IMR-90 (cell line): Measurements from ENCODE around the gene SREK1.

Source experiments
- CEBPB ChIP-seq: IDR thresholded peaks from 2 replicates; pipeline ENCODE4 v1.6.1; 2012; ENCODE audit warnings: low read depth, low read length, improper control_type of control experiment
- CHD1 ChIP-seq: IDR thresholded peaks from 2 replicates; pipeline ENCODE4 v1.6.1; 2012; ENCODE audit warnings: low read depth, low read length, improper control_type of control experiment
- MAFK ChIP-seq: IDR thresholded peaks from 2 replicates; pipeline ENCODE4 v1.6.1; 2012; ENCODE audit warnings: low read depth, low read length, improper control_type of control experiment
- MXI1 ChIP-seq: IDR thresholded peaks from 2 replicates; pipeline ENCODE4 v1.6.1; 2012; ENCODE audit warnings: low read depth, mild to moderate bottlenecking, low read length, moderate library complexity, borderline replicate concordance
- POLR2A ChIP-seq: IDR thresholded peaks from 2 replicates; pipeline ENCODE4 v1.6.1; 2012; ENCODE audit warnings: mild to moderate bottlenecking, low read depth, low read length
- RAD21 ChIP-seq: IDR thresholded peaks from 2 replicates; pipeline ENCODE4 v1.6.1; 2012; ENCODE audit warnings: low read length, improper control_type of control experiment
- RCOR1 ChIP-seq: IDR thresholded peaks from 2 replicates; pipeline ENCODE4 v1.6.1; 2012; ENCODE audit warnings: mild to moderate bottlenecking, low read length, improper control_type of control experiment; ENCODE audit not compliant: insufficient replicate concordance
- SMC3 ChIP-seq: fragments of 150-350 bp; IDR thresholded peaks from 2 replicates; pipeline ENCODE4 v1.6.1; 2016; ENCODE audit warnings: low read depth, mild to moderate bottlenecking, antibody characterized with exemption, low read length, moderate library complexity
- TF ChIP-seq, protein P1 (sequence below): conservative IDR thresholded peaks from 2 replicates; pipeline ENCODE4 v1.5.1; 2012; ENCODE audit warnings: mild to moderate bottlenecking, low read depth, low read length, improper control_type of control experiment
- TF ChIP-seq, protein P2 (sequence below): fragments of 150-350 bp; IDR thresholded peaks from 2 replicates; pipeline ENCODE4 v1.6.1; 2017; ENCODE audit warnings: mild to moderate bottlenecking, antibody characterized with exemption, low read length, low read depth

DNA sequence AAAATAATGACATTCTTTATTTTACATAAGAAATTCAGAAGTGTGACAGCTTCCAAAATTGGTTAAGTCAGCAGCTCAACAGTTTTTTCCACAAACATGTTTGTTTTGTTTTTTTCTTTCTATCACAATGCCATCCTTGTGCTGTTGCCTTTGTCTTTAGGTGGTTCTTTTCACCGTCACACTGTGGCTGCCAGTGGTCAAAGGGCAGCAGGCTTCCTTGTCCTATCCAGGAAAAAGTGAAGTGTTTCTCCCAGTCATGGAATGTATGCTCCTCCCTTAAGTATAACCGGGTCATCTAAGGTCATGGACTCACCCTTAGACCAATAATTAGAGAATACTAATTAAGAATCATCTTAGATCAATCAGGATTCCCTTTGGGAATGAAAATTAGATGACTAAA, 87.4 kb downstream of the SREK1 start:
- TF ChIP-seq MAFK, result no peak
- no peak for TF ChIP-seq POLR2A
- TF ChIP-seq RCOR1, result no peak
- no peak for TF ChIP-seq RAD21
- TF ChIP-seq CEBPB, result no peak
- TF ChIP-seq, protein P1, sequence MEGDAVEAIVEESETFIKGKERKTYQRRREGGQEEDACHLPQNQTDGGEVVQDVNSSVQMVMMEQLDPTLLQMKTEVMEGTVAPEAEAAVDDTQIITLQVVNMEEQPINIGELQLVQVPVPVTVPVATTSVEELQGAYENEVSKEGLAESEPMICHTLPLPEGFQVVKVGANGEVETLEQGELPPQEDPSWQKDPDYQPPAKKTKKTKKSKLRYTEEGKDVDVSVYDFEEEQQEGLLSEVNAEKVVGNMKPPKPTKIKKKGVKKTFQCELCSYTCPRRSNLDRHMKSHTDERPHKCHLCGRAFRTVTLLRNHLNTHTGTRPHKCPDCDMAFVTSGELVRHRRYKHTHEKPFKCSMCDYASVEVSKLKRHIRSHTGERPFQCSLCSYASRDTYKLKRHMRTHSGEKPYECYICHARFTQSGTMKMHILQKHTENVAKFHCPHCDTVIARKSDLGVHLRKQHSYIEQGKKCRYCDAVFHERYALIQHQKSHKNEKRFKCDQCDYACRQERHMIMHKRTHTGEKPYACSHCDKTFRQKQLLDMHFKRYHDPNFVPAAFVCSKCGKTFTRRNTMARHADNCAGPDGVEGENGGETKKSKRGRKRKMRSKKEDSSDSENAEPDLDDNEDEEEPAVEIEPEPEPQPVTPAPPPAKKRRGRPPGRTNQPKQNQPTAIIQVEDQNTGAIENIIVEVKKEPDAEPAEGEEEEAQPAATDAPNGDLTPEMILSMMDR, result no peak
- TF ChIP-seq, protein P2, sequence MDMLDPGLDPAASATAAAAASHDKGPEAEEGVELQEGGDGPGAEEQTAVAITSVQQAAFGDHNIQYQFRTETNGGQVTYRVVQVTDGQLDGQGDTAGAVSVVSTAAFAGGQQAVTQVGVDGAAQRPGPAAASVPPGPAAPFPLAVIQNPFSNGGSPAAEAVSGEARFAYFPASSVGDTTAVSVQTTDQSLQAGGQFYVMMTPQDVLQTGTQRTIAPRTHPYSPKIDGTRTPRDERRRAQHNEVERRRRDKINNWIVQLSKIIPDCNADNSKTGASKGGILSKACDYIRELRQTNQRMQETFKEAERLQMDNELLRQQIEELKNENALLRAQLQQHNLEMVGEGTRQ, result no peak
- no peak for TF ChIP-seq MXI1
- no peak for TF ChIP-seq CHD1
- no peak for TF ChIP-seq SMC3
